HEK293 (cell line): ENCODE measurements around the gene AGAP1.

Source experiments
- CTCF ChIA-PET: fragments of 350-600 bp; formaldehyde crosslinking; extraction: SDS; loops from one replicate; lab custom pipeline; 2021; ENCODE audit warnings: antibody characterized with exemption; lab: Yijun Ruan, JAX
- POLR2A ChIA-PET: fragments of 300-600 bp; formaldehyde crosslinking; extraction: SDS; loops from one replicate; lab custom pipeline; 2020; ENCODE audit warnings: antibody characterized with exemption, inconsistent platforms; lab: Yijun Ruan, JAX
- H3K27ac ChIP-seq: fragments of 200-500 bp; sonication (Bioruptor generic); 2 replicates; pipeline ENCODE4 v1.5.1; 2014; ENCODE audit warnings: low read depth, low read length, control low read depth, inconsistent platforms; ENCODE audit errors: extremely low read depth
- H3K36me3 ChIP-seq, 2 experiments: fragments of 200-500 bp in 1 of 2; sonication (Bioruptor generic) in 1 of 2; 1 replicate in 1 of 2; 2 replicates in 1 of 2; pipeline ENCODE4 v1.5.1; 2014 to 2017; ENCODE audit warnings: inconsistent platforms in 2 of 2, low read length in 2 of 2; ENCODE audit not compliant: control insufficient read depth in 2 of 2, insufficient read depth in 1 of 2
- H3K4me1 ChIP-seq: fragments of 200-500 bp; sonication (Bioruptor generic); 2 replicates; pipeline ENCODE4 v1.5.1; 2014; ENCODE audit warnings: mild to moderate bottlenecking, low read length, inconsistent platforms; ENCODE audit not compliant: control insufficient read depth, insufficient read depth
- H3K4me3 ChIP-seq: 2 replicates; pipeline ENCODE4 v1.5.1; 2011; ENCODE audit warnings: low read depth, mild to moderate bottlenecking, control low read depth, low read length, moderate library complexity
- H3K9me3 ChIP-seq: fragments of 200-500 bp; sonication (Bioruptor generic); 2 replicates; pipeline ENCODE4 v1.5.1; 2014; ENCODE audit warnings: low read depth, low read length, inconsistent platforms; ENCODE audit not compliant: control insufficient read depth, insufficient read depth
- GFI1B ChIP-seq: fragments of 450-650 bp; formaldehyde crosslinking; IDR thresholded peaks from 2 replicates; pipeline ENCODE4 v1.5.1; 2016; ENCODE audit warnings: missing biosample characterization, missing genetic modification characterization
- KLF10 ChIP-seq: fragments of 450-650 bp; IDR thresholded peaks from 2 replicates; pipeline ENCODE4 v1.5.1; 2018; ENCODE audit warnings: missing biosample characterization, mild to moderate bottlenecking, missing genetic modification characterization
- KLF17 ChIP-seq: fragments of 450-650 bp; formaldehyde crosslinking; IDR thresholded peaks from 2 replicates; pipeline ENCODE4 v1.5.1; 2016; ENCODE audit warnings: missing biosample characterization, missing genetic modification characterization
- OVOL3 ChIP-seq: fragments of 450-650 bp; formaldehyde crosslinking; IDR thresholded peaks from 2 replicates; pipeline ENCODE4 v1.5.1; 2016; ENCODE audit warnings: missing biosample characterization, missing genetic modification characterization
- PRDM6 ChIP-seq: fragments of 450-650 bp; formaldehyde crosslinking; IDR thresholded peaks from 2 replicates; pipeline ENCODE4 v1.5.1; 2017; ENCODE audit warnings: missing biosample characterization, missing genetic modification characterization
- SP3 ChIP-seq: fragments of 450-650 bp; formaldehyde crosslinking; IDR thresholded peaks from 2 replicates; pipeline ENCODE4 v1.5.1; 2016; ENCODE audit warnings: missing biosample characterization, missing genetic modification characterization
- TRIM28 ChIP-seq: IDR thresholded peaks from 2 replicates; pipeline ENCODE4 v1.6.1; 2011; ENCODE audit warnings: low read length, control low read depth, borderline replicate concordance
- ZBTB20 ChIP-seq: fragments of 450-650 bp; formaldehyde crosslinking; IDR thresholded peaks from 2 replicates; pipeline ENCODE4 v1.5.1; 2016; ENCODE audit warnings: missing biosample characterization, missing genetic modification characterization
- ZBTB21 ChIP-seq: fragments of 450-650 bp; formaldehyde crosslinking; IDR thresholded peaks from 2 replicates; pipeline ENCODE4 v1.5.1; 2017; ENCODE audit warnings: missing biosample characterization, missing genetic modification characterization
- ZBTB26 ChIP-seq: fragments of 450-650 bp; formaldehyde crosslinking; optimal IDR thresholded peaks from 2 replicates; pipeline ENCODE3; 2016; ENCODE audit warnings: missing biosample characterization, mild to moderate bottlenecking, missing genetic modification characterization
- ZFHX2 ChIP-seq: fragments of 450-650 bp; formaldehyde crosslinking; conservative IDR thresholded peaks from 2 replicates; pipeline ENCODE4 v1.5.1; 2016; ENCODE audit warnings: missing biosample characterization, missing genetic modification characterization
- ZNF132 ChIP-seq: fragments of 450-650 bp; formaldehyde crosslinking; IDR thresholded peaks from 2 replicates; pipeline ENCODE4 v1.5.1; 2017; ENCODE audit warnings: missing biosample characterization, missing genetic modification characterization, borderline replicate concordance
- ZNF175 ChIP-seq: fragments of 450-650 bp; formaldehyde crosslinking; IDR thresholded peaks from 2 replicates; pipeline ENCODE4 v1.5.1; 2016; ENCODE audit warnings: missing biosample characterization, missing genetic modification characterization
- ZNF19 ChIP-seq: fragments of 450-650 bp; formaldehyde crosslinking; IDR thresholded peaks from 2 replicates; pipeline ENCODE4; 2016; ENCODE audit warnings: missing biosample characterization, missing genetic modification characterization, low read depth
- ZNF214 ChIP-seq: fragments of 450-650 bp; formaldehyde crosslinking; IDR thresholded peaks from 2 replicates; pipeline ENCODE4 v1.5.1; 2017; ENCODE audit warnings: missing biosample characterization, mild to moderate bottlenecking, missing genetic modification characterization, borderline replicate concordance
- ZNF302 ChIP-seq: fragments of 450-650 bp; formaldehyde crosslinking; IDR thresholded peaks from 2 replicates; pipeline ENCODE4 v1.5.1; 2016; ENCODE audit warnings: missing biosample characterization, missing genetic modification characterization, low read depth
- ZNF391 ChIP-seq: fragments of 450-650 bp; formaldehyde crosslinking; IDR thresholded peaks from 2 replicates; pipeline ENCODE4 v1.5.1; 2016; ENCODE audit warnings: low read depth, missing biosample characterization, missing genetic modification characterization, borderline replicate concordance
- ZNF394 ChIP-seq: fragments of 450-650 bp; formaldehyde crosslinking; IDR thresholded peaks from 2 replicates; pipeline ENCODE4 v1.5.1; 2016; ENCODE audit warnings: missing biosample characterization, missing genetic modification characterization, mild to moderate bottlenecking, moderate library complexity, borderline replicate concordance
- ZNF449 ChIP-seq: fragments of 450-650 bp; formaldehyde crosslinking; IDR thresholded peaks from 2 replicates; pipeline ENCODE4 v1.5.1; 2017; ENCODE audit warnings: missing biosample characterization, mild to moderate bottlenecking, missing genetic modification characterization, moderate library complexity
- ZNF501 ChIP-seq: fragments of 450-650 bp; formaldehyde crosslinking; IDR thresholded peaks from 2 replicates; pipeline ENCODE4 v1.5.1; 2016; ENCODE audit warnings: missing biosample characterization, missing genetic modification characterization
- ZNF548 ChIP-seq: fragments of 450-650 bp; formaldehyde crosslinking; IDR thresholded peaks from 2 replicates; pipeline ENCODE4 v1.5.1; 2016; ENCODE audit warnings: missing biosample characterization, missing genetic modification characterization
- ZNF585B ChIP-seq: fragments of 450-650 bp; formaldehyde crosslinking; IDR thresholded peaks from 2 replicates; pipeline ENCODE4 v1.5.1; 2016; ENCODE audit warnings: missing biosample characterization, missing genetic modification characterization
- ZNF654 ChIP-seq: fragments of 450-650 bp; formaldehyde crosslinking; IDR thresholded peaks from 2 replicates; pipeline ENCODE4 v1.5.1; 2016; ENCODE audit warnings: low read depth, missing biosample characterization, missing genetic modification characterization
- ZNF701 ChIP-seq: fragments of 450-650 bp; formaldehyde crosslinking; IDR thresholded peaks from 2 replicates; pipeline ENCODE4 v1.5.1; 2016; ENCODE audit warnings: missing biosample characterization, missing genetic modification characterization
- ZNF768 ChIP-seq: fragments of 450-650 bp; formaldehyde crosslinking; IDR thresholded peaks from 2 replicates; pipeline ENCODE4 v1.5.1; 2018; ENCODE audit warnings: missing biosample characterization, mild to moderate bottlenecking, missing genetic modification characterization
- ZNF837 ChIP-seq: fragments of 450-650 bp; formaldehyde crosslinking; IDR thresholded peaks from 2 replicates; pipeline ENCODE4 v1.5.1; 2016; ENCODE audit warnings: missing biosample characterization, missing genetic modification characterization
- ZSCAN5A ChIP-seq: fragments of 450-650 bp; formaldehyde crosslinking; IDR thresholded peaks from 2 replicates; pipeline ENCODE4 v1.5.1; 2016; ENCODE audit warnings: missing biosample characterization, missing genetic modification characterization

AGAP1 gene

GRCh38 chr2:236179236-236180075 is 685.6 kb downstream of the AGAP1 start:
- CTCF ChIA-PET: interaction anchor here (0.6 to 8.2 kb wide), 15 partner anchors 8 to 1205 kb away, joined by 3 to 146 read pairs (median 5); no protein-coding TSS in a partner anchor
- TF ChIP-seq ZNF548 (tag by site-specific recombination) (no peak), ZNF394 (tag by site-specific recombination) (no peak), ZBTB26 (no peak), ZNF175 (tag by site-specific recombination) (no peak), ZNF585B (tag by site-specific recombination) (no peak), KLF17 (no peak), ZNF302 (tag by site-specific recombination) (no peak), ZNF768 (tag by site-specific recombination) (no peak), KLF10 (tag by site-specific recombination) (no peak), OVOL3 (tag by site-specific recombination) (no peak), ZBTB20 (no peak)
- no peaks in the 10 kb centered on the region for H3K9me3 ChIP-seq
- no peaks in the 10 kb centered on the region for H3K36me3 ChIP-seq
- POLR2A ChIA-PET: interaction anchor here (0.5 to 1.1 kb wide), 2 partner anchors 11 to 1289 kb away, joined by 3 to 5 read pairs; partner anchors contain the start of gene GBX2
- H3K4me1 ChIP-seq: peaks cover 6% of the 10 kb centered on the region
- H3K4me3 ChIP-seq: peak overlapping the region; percentile 31
- no peak overlapping the region for H3K27ac ChIP-seq

- no peak overlapping the region for H3K27ac ChIP-seq
- H3K4me3 ChIP-seq: no peak overlapping the region
- POLR2A ChIA-PET: interaction anchor here (1.0 to 1.1 kb wide), 2 partner anchors 12 to 400 kb away, joined by 3 to 5 read pairs; partner anchors contain the start of gene GBX2
- no peak for TF ChIP-seq SP3
- TF ChIP-seq ZNF701 (tag by site-specific recombination): no peak
- TF ChIP-seq ZFHX2 (tag by site-specific recombination): no peak
- TF ChIP-seq ZBTB21: no peak
- no peak for TF ChIP-seq ZNF654 (tag by site-specific recombination)
- no peak for TF ChIP-seq ZNF449
- no peak for TF ChIP-seq GFI1B (tag by site-specific recombination)
- TF ChIP-seq TRIM28: no peak
- TF ChIP-seq ZNF214: no peak
- TF ChIP-seq ZNF19 (tag by site-specific recombination): no peak
- peak; percentile 45; the same call in 1 of the 2 replicates for TF ChIP-seq PRDM6 (tag by site-specific recombination)
- no peak for TF ChIP-seq ZSCAN5A (tag by site-specific recombination)
- TF ChIP-seq ZNF132 (tag by site-specific recombination): no peak
- TF ChIP-seq ZNF837 (tag by site-specific recombination): no peak
- TF ChIP-seq ZNF501 (tag by site-specific recombination): no peak
- TF ChIP-seq ZNF391 (tag by site-specific recombination): no peak
Observed at GRCh38 chr2:236180076-236180816, 686.4 kb downstream of the AGAP1 start.

More at GRCh38 chr2:236180076-236180816, 686.4 kb downstream of the AGAP1 start:
- no peaks in the 10 kb centered on the region for H3K36me3 ChIP-seq
- peaks cover 6% of the 10 kb centered on the region; the same call in 1 of the 2 replicates for H3K4me1 ChIP-seq
- CTCF ChIA-PET: interaction anchor here (0.6 to 8.2 kb wide), 32 partner anchors 9 to 1205 kb away, joined by 3 to 146 read pairs (median 4); no protein-coding TSS in a partner anchor
- H3K9me3 ChIP-seq: no peaks in the 10 kb centered on the region
